ENCODE measurements around the gene RINL. TPM values are rescaled to one million over a fixed set of nuclear protein-coding genes. Genes with fewer than 3 reads are reported as not detected.

The RINL gene
- polyA plus RNA-seq, 1 donor from 2014 or later: 0.77 TPM

DNA sequence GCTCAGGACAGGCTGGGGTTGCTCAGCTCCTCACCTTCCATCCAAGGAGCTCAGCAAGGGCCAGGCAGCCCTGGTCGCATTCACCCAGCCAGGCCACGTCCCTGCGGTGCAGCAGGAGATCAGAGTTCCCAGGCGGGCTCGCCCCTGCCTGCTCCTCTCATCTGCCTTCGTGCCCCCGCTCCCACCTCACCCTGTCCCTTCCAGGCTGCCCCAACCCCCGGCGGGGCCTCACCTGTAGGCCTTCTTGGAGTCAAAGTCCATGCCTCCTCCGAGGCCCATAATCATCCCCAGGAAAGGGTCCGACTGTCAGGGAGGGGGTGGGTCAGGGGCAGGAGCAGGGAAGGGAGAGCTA lies 1.3 kb upstream of the RINL start:
- Histone ChIP-seq H3K4me3 (ENCODE audit: low read length) (no peak overlapping the region), H3F3A (ENCODE audit: insufficient read depth, low read length, poor library complexity, severe bottlenecking) (no peaks in the 10 kb centered on the region), H3K4me2 (ENCODE audit: low read length) (no peak overlapping the region), H3K9me2 (ENCODE audit: insufficient read depth, low read length) (no peaks in the 10 kb centered on the region), H2AFZ (ENCODE audit: low read depth, low read length) (no peak overlapping the region), H3K9ac (ENCODE audit: low read length) (no peak overlapping the region), H3K79me2 (replicated peaks; ENCODE audit: insufficient read depth, low read length) (no peaks in the 10 kb centered on the region), H3K27me3 (ENCODE audit: insufficient read depth, low read depth, low read length) (no peaks in the 10 kb centered on the region), H3K27ac (ENCODE audit: low read length) (no peak overlapping the region), H3K9me3 (ENCODE audit: low read length) (no peaks in the 10 kb centered on the region), H3K36me3 (ENCODE audit: insufficient read depth, low read length) (no peaks in the 10 kb centered on the region), H4K20me1 (ENCODE audit: insufficient read depth) (no peaks in the 10 kb centered on the region)
- TF ChIP-seq, protein P1, sequence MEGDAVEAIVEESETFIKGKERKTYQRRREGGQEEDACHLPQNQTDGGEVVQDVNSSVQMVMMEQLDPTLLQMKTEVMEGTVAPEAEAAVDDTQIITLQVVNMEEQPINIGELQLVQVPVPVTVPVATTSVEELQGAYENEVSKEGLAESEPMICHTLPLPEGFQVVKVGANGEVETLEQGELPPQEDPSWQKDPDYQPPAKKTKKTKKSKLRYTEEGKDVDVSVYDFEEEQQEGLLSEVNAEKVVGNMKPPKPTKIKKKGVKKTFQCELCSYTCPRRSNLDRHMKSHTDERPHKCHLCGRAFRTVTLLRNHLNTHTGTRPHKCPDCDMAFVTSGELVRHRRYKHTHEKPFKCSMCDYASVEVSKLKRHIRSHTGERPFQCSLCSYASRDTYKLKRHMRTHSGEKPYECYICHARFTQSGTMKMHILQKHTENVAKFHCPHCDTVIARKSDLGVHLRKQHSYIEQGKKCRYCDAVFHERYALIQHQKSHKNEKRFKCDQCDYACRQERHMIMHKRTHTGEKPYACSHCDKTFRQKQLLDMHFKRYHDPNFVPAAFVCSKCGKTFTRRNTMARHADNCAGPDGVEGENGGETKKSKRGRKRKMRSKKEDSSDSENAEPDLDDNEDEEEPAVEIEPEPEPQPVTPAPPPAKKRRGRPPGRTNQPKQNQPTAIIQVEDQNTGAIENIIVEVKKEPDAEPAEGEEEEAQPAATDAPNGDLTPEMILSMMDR (IDR thresholded peaks at IDR 0.05; ENCODE audit: poor library complexity, severe bottlenecking): no peak
- no peak for TF ChIP-seq RAD21 (conservative IDR thresholded peaks at IDR 0.05)
- TF ChIP-seq, protein P2, sequence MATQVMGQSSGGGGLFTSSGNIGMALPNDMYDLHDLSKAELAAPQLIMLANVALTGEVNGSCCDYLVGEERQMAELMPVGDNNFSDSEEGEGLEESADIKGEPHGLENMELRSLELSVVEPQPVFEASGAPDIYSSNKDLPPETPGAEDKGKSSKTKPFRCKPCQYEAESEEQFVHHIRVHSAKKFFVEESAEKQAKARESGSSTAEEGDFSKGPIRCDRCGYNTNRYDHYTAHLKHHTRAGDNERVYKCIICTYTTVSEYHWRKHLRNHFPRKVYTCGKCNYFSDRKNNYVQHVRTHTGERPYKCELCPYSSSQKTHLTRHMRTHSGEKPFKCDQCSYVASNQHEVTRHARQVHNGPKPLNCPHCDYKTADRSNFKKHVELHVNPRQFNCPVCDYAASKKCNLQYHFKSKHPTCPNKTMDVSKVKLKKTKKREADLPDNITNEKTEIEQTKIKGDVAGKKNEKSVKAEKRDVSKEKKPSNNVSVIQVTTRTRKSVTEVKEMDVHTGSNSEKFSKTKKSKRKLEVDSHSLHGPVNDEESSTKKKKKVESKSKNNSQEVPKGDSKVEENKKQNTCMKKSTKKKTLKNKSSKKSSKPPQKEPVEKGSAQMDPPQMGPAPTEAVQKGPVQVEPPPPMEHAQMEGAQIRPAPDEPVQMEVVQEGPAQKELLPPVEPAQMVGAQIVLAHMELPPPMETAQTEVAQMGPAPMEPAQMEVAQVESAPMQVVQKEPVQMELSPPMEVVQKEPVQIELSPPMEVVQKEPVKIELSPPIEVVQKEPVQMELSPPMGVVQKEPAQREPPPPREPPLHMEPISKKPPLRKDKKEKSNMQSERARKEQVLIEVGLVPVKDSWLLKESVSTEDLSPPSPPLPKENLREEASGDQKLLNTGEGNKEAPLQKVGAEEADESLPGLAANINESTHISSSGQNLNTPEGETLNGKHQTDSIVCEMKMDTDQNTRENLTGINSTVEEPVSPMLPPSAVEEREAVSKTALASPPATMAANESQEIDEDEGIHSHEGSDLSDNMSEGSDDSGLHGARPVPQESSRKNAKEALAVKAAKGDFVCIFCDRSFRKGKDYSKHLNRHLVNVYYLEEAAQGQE (IDR thresholded peaks at IDR 0.05; ENCODE audit: borderline replicate concordance): no peak
- no peak for TF ChIP-seq EZH2 (IDR thresholded peaks at IDR 0.05; ENCODE audit: borderline replicate concordance, insufficient read depth, low read length, poor library complexity, severe bottlenecking)
- no peak for TF ChIP-seq POLR2AphosphoS5 (IDR thresholded peaks at IDR 0.05)

DNA sequence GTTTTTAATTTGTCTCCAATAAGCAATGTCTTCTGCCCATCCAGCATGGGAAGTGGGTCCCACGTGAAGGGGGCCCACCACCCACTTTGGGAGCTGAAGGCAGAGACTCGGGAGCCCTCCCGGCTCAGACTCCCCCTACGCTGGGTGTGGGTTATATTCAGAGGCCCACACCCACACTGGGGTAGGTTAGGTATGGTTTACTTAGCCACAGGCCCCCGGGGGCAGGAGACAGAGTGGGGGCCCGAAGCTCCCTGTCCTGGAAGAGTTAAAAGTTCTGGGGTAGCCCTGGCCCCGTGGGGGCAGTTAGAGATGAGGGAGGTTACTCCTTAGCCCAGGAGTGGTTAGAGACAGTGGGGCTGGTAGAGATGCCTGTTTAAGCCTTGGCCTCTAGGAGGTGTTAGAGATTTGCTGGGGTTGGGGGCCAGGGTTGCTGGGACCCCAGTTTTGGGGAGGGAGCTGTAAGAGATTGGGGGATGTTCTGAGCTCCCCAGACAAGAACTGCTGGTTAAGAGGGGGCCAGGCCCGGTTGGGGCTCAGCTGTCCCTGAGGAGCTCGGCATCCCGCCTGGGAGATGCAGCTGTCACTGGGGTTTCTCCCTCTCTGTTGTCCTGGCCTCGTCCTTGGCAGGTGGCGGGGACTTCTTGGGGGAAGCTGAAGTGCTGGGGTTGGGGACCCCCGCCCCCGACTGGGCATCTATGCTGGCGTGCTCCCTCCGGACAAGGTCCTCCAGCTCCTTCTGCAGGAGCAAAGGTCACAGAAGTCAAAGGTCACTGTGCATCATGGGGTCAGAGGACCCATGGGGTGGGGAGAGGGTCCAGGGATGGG lies 712 bp upstream of the RINL start:
- H3K27me3 ChIP-seq (ENCODE audit: insufficient read depth, low read depth, low read length): no peaks in the 10 kb centered on the region
- H3K79me2 ChIP-seq (replicated peaks; ENCODE audit: insufficient read depth, low read length): no peaks in the 10 kb centered on the region
- no peak overlapping the region for H3K4me3 ChIP-seq (ENCODE audit: low read length)
- H3K9me3 ChIP-seq (ENCODE audit: low read length): no peaks in the 10 kb centered on the region
- TF ChIP-seq EZH2 (IDR thresholded peaks at IDR 0.05; ENCODE audit: borderline replicate concordance, insufficient read depth, low read length, poor library complexity, severe bottlenecking) (no peak), POLR2AphosphoS5 (IDR thresholded peaks at IDR 0.05) (no peak), EP300 (conservative IDR thresholded peaks at IDR 0.05; ENCODE audit: poor library complexity, severe bottlenecking) (no peak), TAF1 (IDR thresholded peaks at IDR 0.05; ENCODE audit: low read depth) (no peak), MXI1 (conservative IDR thresholded peaks at IDR 0.05; ENCODE audit: poor library complexity, severe bottlenecking) (no peak), RAD21 (conservative IDR thresholded peaks at IDR 0.05) (no peak), SMC3 (conservative IDR thresholded peaks at IDR 0.05; ENCODE audit: poor library complexity) (no peak)
- TF ChIP-seq, protein P1 (IDR thresholded peaks at IDR 0.05; ENCODE audit: poor library complexity, severe bottlenecking): no peak
- TF ChIP-seq, protein P2 (IDR thresholded peaks at IDR 0.05; ENCODE audit: borderline replicate concordance): no peak
- no peak overlapping the region for H3K9ac ChIP-seq (ENCODE audit: low read length)
- no peaks in the 10 kb centered on the region for H3K36me3 ChIP-seq (ENCODE audit: insufficient read depth, low read length)
- no peaks in the 10 kb centered on the region for H4K20me1 ChIP-seq (ENCODE audit: insufficient read depth)
- no peaks in the 10 kb centered on the region for H3F3A ChIP-seq (ENCODE audit: insufficient read depth, low read length, poor library complexity, severe bottlenecking)
- no peaks in the 10 kb centered on the region for H3K9me2 ChIP-seq (ENCODE audit: insufficient read depth, low read length)
- no peak overlapping the region for H3K4me2 ChIP-seq (ENCODE audit: low read length)
- H2AFZ ChIP-seq (ENCODE audit: low read depth, low read length): no peak overlapping the region
- no peak overlapping the region for H3K27ac ChIP-seq (ENCODE audit: low read length)

All from neural cell (in vitro differentiated cells).